ENCODE data around the gene EFCAB8. TPM values are rescaled to one million over a fixed set of nuclear protein-coding genes. Genes with fewer than 3 reads are reported as not detected.

Gene EFCAB8
- total RNA-seq, 4 donors from 2014 or later = 1.4 to 1.5 TPM; not detected in 2

- Histone ChIP-seq H3K27ac (no peak overlapping the region), H3K4me1 (no peaks in the 10 kb centered on the region), H3K4me3 (no peak overlapping the region), H3K9me3 (no peaks in the 10 kb centered on the region), H3K27me3 (no peaks in the 10 kb centered on the region), H3K36me3 (no peaks in the 10 kb centered on the region)
- TF ChIP-seq CTCF (IDR thresholded peaks at IDR 0.05) = no peak
- no peak for TF ChIP-seq POLR2A (IDR thresholded peaks at IDR 0.05)
- no peak for DNase-seq
- intact Hi-C loops (cut with DNase I; ENCODE audit: low total_unique reads) = no loop called here
These were observed 35.3 kb downstream of the EFCAB8 start for GRCh38 chr20:32894026-32894483.

DNA sequence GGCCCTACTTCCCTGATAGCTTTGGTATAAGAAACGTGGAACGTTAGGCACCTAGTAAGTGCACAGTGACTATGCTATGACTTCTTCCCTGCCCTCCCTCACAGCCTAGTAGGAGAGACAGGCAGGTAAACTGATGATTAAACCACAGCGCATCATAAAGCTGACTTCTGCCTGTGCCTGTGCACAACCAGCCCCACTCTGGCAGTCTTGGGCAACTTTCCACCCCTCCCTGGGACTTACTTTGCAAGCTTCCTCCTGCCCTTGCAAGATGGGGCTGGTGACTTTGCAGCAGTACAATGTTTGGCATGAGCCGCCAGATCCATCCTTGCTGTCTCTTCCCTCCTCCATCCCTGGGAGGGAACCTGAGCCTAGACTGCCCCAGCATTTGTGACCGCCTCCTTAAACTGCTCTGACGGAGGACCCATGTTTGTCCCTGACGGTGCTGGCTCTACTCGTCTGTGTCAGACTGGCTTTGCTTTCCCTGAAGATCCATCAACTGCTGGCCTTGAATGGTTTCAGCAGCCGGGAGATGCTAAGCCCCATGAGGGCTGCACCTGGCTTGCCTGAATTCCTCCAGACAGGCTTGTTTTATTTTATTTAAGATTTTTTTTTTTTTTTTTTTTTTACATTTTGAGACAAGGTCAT is 36.1 kb downstream of the EFCAB8 start:
- intact Hi-C loops (cut with DNase I; ENCODE audit: low total_unique reads) = no loop called here
- TF ChIP-seq CTCF (IDR thresholded peaks at IDR 0.05) = no peak
- TF ChIP-seq POLR2A (IDR thresholded peaks at IDR 0.05) = no peak

DNA sequence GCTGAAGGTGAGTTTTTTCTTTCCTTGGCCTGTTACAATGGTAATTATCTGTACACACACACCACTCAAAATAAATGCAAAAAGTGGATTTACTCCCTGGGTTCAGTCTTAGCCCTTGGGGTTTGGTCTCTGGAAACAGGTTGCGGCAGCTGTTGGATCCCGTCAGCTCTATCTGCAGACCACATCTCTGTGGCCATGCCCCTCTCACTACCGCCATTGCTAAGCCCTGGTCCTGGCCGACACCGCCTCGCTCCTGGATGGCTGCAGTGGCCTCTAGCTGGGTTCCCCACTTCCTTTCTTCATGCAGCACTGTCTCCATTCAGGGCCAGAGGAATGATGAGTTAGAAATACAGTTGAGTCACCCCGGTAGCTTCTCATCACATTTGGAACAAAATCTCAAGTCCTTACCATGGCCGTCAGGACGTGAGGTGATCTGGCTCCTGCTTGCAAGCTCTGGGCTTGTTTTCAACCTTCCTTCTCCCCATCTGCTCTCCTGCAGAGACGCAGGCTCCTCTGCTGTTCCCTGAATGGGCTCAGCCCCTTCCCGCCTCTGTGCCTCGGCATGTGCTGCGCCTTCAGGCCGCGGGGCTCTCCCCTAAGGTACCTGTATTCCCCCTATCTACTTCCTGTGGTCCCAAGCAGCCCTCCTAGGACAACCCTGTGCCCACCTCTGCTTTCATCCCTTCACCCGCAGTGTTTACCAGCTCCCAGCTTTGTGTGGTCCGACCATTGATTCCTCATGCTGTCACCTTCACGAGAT is 38.0 kb downstream of the EFCAB8 start:
- Histone ChIP-seq H3K4me3 (no peak overlapping the region), H3K27ac (no peak overlapping the region), H3K36me3 (no peaks in the 10 kb centered on the region), H3K9me3 (no peaks in the 10 kb centered on the region), H3K27me3 (no peaks in the 10 kb centered on the region), H3K4me1 (no peaks in the 10 kb centered on the region)
- no peak for DNase-seq
- intact Hi-C loops (cut with DNase I; ENCODE audit: low total_unique reads) = no loop called here
- no peak for TF ChIP-seq CTCF (IDR thresholded peaks at IDR 0.05)
- no peak for TF ChIP-seq POLR2A (IDR thresholded peaks at IDR 0.05)

More for the DNA sequence above, 36.1 kb downstream of the EFCAB8 start:
- no peak overlapping the region for H3K4me3 ChIP-seq
- H3K4me1 ChIP-seq = no peaks in the 10 kb centered on the region
- no peaks in the 10 kb centered on the region for H3K9me3 ChIP-seq
- DNase-seq = no peak
- H3K27ac ChIP-seq = no peak overlapping the region
- no peaks in the 10 kb centered on the region for H3K27me3 ChIP-seq
- no peaks in the 10 kb centered on the region for H3K36me3 ChIP-seq

DNA sequence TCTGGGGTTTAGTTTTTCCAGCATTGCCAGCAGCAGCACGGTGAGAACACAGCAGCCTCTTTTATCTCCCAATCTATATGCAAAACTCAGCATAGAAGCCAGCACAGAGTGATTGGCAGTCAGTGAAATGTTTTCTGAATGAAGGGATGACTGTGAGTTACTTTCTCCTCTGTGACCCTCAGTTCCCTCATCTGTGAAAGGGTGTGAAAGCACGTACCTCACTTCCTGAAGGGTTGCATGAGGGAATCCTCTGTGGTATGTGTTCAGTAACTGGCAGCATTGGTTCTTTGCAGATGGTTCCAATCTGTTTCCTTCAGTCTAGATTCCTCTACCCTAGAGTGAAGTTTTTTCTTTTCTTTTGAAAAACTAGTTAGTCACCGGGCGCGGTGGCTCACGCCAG is 40.0 kb downstream of the EFCAB8 start:
- Histone ChIP-seq H3K36me3 (no peaks in the 10 kb centered on the region), H3K27ac (no peak overlapping the region), H3K27me3 (no peaks in the 10 kb centered on the region), H3K4me1 (no peaks in the 10 kb centered on the region), H3K9me3 (no peaks in the 10 kb centered on the region), H3K4me3 (no peak overlapping the region)
- DNase-seq = no peak
- intact Hi-C loops (cut with DNase I; ENCODE audit: low total_unique reads) = no loop called here
- TF ChIP-seq POLR2A (IDR thresholded peaks at IDR 0.05) (no peak), CTCF (IDR thresholded peaks at IDR 0.05) (no peak)

Measured in uterus (tissue), 4 donors.